A375 (cell line): ENCODE data around the gene PSG7. TPM values are rescaled to one million over a fixed set of nuclear protein-coding genes. Genes with fewer than 3 reads are reported as not detected.

Experiments used
- total RNA-seq: library from RNA; depleted of rRNA; stranded (reverse); fragments of >200 nt; shearing (Covaris generic); gene quantifications from 2 replicates; pipeline ENCODE4 v1.2.3, GENCODE V29; 2014; rRNA removed

Gene PSG7
- total RNA-seq = not detected in 2 replicates

GRCh38 chr19:42937107-42937506 is at the start of gene PSG7:
TSS of gene PSG7 (minus strand) at chr19:42937207. CDS start at chr19:42937076, 131 bp downstream.

GRCh38 chr19:42917634-42918033 is 19.4 kb downstream of the PSG7 start, which contains the start of gene PSG6:
TSS of gene PSG6 (minus strand) at chr19:42917894. CDS start at chr19:42917792, 102 bp downstream.

GRCh38 chr19:42879613-42880012 is 57.4 kb downstream of the PSG7 start, which contains the start of gene PSG1:
TSS of gene PSG1 (minus strand) at chr19:42879713. CDS start at chr19:42879581, 132 bp downstream.

Other genes starting within 250 kb of the PSG7 start
- not detected in 2 replicates for gene PSG3, start 196.7 kb downstream of the PSG7 start, total RNA-seq
- not detected in 2 replicates for gene PSG8, start 171.5 kb downstream of the PSG7 start, total RNA-seq
- gene PSG1, start 57.5 kb downstream of the PSG7 start, total RNA-seq = not detected in 2 replicates
- not detected in 2 replicates for gene PSG6, start 19.3 kb downstream of the PSG7 start, total RNA-seq
- gene PSG11, start 89.3 kb upstream of the PSG7 start, total RNA-seq = not detected in 2 replicates
- gene PSG2, start 145.5 kb upstream of the PSG7 start, total RNA-seq = not detected in 2 replicates
- gene PSG5, start 249.3 kb upstream of the PSG7 start, total RNA-seq = not detected in 2 replicates